H9 (cell line): ENCODE measurements around the gene CKLF. TPM values are rescaled to one million over a fixed set of nuclear protein-coding genes. Genes with fewer than 3 reads are reported as not detected.

ENCODE experiments used
- DNase-seq: peaks from one replicate; pipeline ENCODE4 v3.0.0-alpha.2; 2017
- H2AFZ ChIP-seq: one replicate; pipeline ENCODE4 v1.6.1; 2013; ENCODE audit warnings: mild to moderate bottlenecking, low read length, control low read depth, moderate library complexity
- H2AK5ac ChIP-seq: 2 replicates; pipeline ENCODE4 v1.6.1; 2013; ENCODE audit warnings: low read length, control low read depth, mixed read lengths; ENCODE audit not compliant: insufficient read length
- H2BK120ac ChIP-seq: one replicate; pipeline ENCODE4 v1.6.1; 2013; ENCODE audit warnings: low read depth, mild to moderate bottlenecking, low read length, control low read depth, inconsistent platforms; ENCODE audit not compliant: poor library complexity, severe bottlenecking
- H2BK12ac ChIP-seq: 2 replicates; pipeline ENCODE4 v1.6.1; 2013; ENCODE audit warnings: low read length, control low read depth, mixed read lengths, low read depth; ENCODE audit not compliant: insufficient read length
- H2BK15ac ChIP-seq: 2 replicates; pipeline ENCODE4 v1.6.1; 2013; ENCODE audit warnings: low read depth, low read length, control low read depth
- H2BK20ac ChIP-seq: one replicate; pipeline ENCODE4 v1.6.1; 2013; ENCODE audit warnings: low read depth, mild to moderate bottlenecking, low read length, control low read depth, inconsistent platforms; ENCODE audit not compliant: poor library complexity, severe bottlenecking
- H2BK5ac ChIP-seq: 2 replicates; pipeline ENCODE4 v1.6.1; 2013; ENCODE audit warnings: low read length, control low read depth, mixed read lengths; ENCODE audit not compliant: insufficient read length
- H3K14ac ChIP-seq: 2 replicates; pipeline ENCODE4 v1.6.1; 2013; ENCODE audit warnings: low read length, control low read depth; ENCODE audit not compliant: insufficient read depth
- H3K18ac ChIP-seq: 2 replicates; pipeline ENCODE4 v1.6.1; 2013; ENCODE audit warnings: low read depth, mild to moderate bottlenecking, mixed read lengths, low read length, control low read depth; ENCODE audit not compliant: insufficient read length
- H3K23ac ChIP-seq: 2 replicates; pipeline ENCODE4 v1.6.1; 2013; ENCODE audit warnings: low read length, control low read depth, mixed read lengths, low read depth; ENCODE audit not compliant: insufficient read length
- H3K23me2 ChIP-seq: 2 replicates; pipeline ENCODE4 v1.6.1; 2013; ENCODE audit warnings: low read depth, mild to moderate bottlenecking, mixed read lengths, low read length, control low read depth; ENCODE audit not compliant: insufficient read length, poor library complexity, severe bottlenecking
- H3K27ac ChIP-seq: 2 replicates; pipeline ENCODE4 v1.5.1; 2013; ENCODE audit warnings: low read length, control low read depth, mixed read lengths, low read depth; ENCODE audit not compliant: insufficient read length
- H3K27me3 ChIP-seq: 2 replicates; pipeline ENCODE4 v1.6.1; 2013; ENCODE audit warnings: low read length, control low read depth, inconsistent platforms; ENCODE audit not compliant: insufficient read depth
- H3K4ac ChIP-seq: 2 replicates; pipeline ENCODE4 v1.6.1; 2013; ENCODE audit warnings: low read depth, mild to moderate bottlenecking, control low read depth, inconsistent platforms, low read length, moderate library complexity
- H3K4me1 ChIP-seq: 2 replicates; pipeline ENCODE4 v1.6.1; 2013; ENCODE audit warnings: low read length, control low read depth, inconsistent platforms; ENCODE audit not compliant: insufficient read depth
- H3K4me2 ChIP-seq: 2 replicates; pipeline ENCODE4 v1.6.1; 2013; ENCODE audit warnings: low read length, control low read depth, mixed read lengths; ENCODE audit not compliant: insufficient read length, insufficient read depth
- H3K56ac ChIP-seq: 2 replicates; pipeline ENCODE4 v1.6.1; 2013; ENCODE audit warnings: low read depth, mild to moderate bottlenecking, mixed read lengths, low read length, control low read depth; ENCODE audit not compliant: insufficient read length
- H3K79me1 ChIP-seq: 2 replicates; pipeline ENCODE4 v1.6.1; 2013; ENCODE audit warnings: low read depth, mild to moderate bottlenecking, moderate library complexity, low read length, control low read depth, inconsistent platforms; ENCODE audit not compliant: insufficient read depth, poor library complexity, severe bottlenecking
- H3K79me2 ChIP-seq: 2 replicates; pipeline ENCODE4 v1.6.1; 2013; ENCODE audit warnings: low read length, control low read depth, inconsistent platforms; ENCODE audit not compliant: insufficient read depth
- H3K9ac ChIP-seq: 2 replicates; pipeline ENCODE4 v1.6.1; 2013; ENCODE audit warnings: low read length, control low read depth, mixed read lengths; ENCODE audit not compliant: insufficient read length; ENCODE audit errors: extremely low read depth
- H3K9me3 ChIP-seq: one replicate; pipeline ENCODE4 v1.6.1; 2013; ENCODE audit warnings: low read depth, low read length, inconsistent platforms; ENCODE audit not compliant: control insufficient read depth
- H3T11ph ChIP-seq: one replicate; pipeline ENCODE4 v1.6.1; 2013; ENCODE audit warnings: mild to moderate bottlenecking, low read length, control low read depth, inconsistent platforms
- H4K20me1 ChIP-seq: one replicate; pipeline ENCODE4 v1.6.1; 2013; ENCODE audit not compliant: control insufficient read depth, insufficient read length, insufficient read depth
- H4K5ac ChIP-seq: 2 replicates; pipeline ENCODE4 v1.6.1; 2013; ENCODE audit warnings: low read depth, mild to moderate bottlenecking, mixed read lengths, low read length, control low read depth; ENCODE audit not compliant: insufficient read length
- H4K8ac ChIP-seq: replicated peaks from 2 replicates; pipeline ENCODE4 v1.6.1; 2013; ENCODE audit warnings: low read length, control low read depth, mixed read lengths, low read depth; ENCODE audit not compliant: insufficient read length
- H4K91ac ChIP-seq: 2 replicates; pipeline ENCODE4 v1.6.1; 2013; ENCODE audit warnings: low read depth, mild to moderate bottlenecking, moderate library complexity, mixed read lengths, low read length, control low read depth; ENCODE audit not compliant: insufficient read length
- H3K27ac Mint-ChIP-seq, 3 experiments: 2 replicates in 2 of 3; 3 replicates in 1 of 3; pipeline ENCODE4 v1.8.0; 2020 to 2021; ENCODE audit warnings: mixed read lengths in 3 of 3, mild to moderate bottlenecking in 1 of 3, moderate library complexity in 1 of 3
- H3K27me3 Mint-ChIP-seq: 2 replicates; pipeline ENCODE4 v1.8.0; 2021; ENCODE audit warnings: low read depth, mild to moderate bottlenecking, moderate library complexity, mixed read lengths
- H3K36me3 Mint-ChIP-seq, 3 experiments: 2 replicates in 2 of 3; 3 replicates in 1 of 3; pipeline ENCODE4 v1.8.0; 2020 to 2021; ENCODE audit warnings: low read depth in 3 of 3, mixed read lengths in 3 of 3; ENCODE audit not compliant: insufficient read depth in 1 of 3
- H3K4me1 Mint-ChIP-seq, 2 experiments: 2 replicates each; pipeline ENCODE4 v1.8.0; 2020; ENCODE audit warnings: mixed read lengths in 2 of 2
- H3K4me3 Mint-ChIP-seq, 2 experiments: 2 replicates in 1 of 2; 3 replicates in 1 of 2; pipeline ENCODE4 v1.8.0; 2020 to 2021; ENCODE audit warnings: mild to moderate bottlenecking in 2 of 2, mixed read lengths in 2 of 2, moderate library complexity in 1 of 2
- H3K9me3 Mint-ChIP-seq, 2 experiments: 2 replicates in 1 of 2; 3 replicates in 1 of 2; pipeline ENCODE4 v1.8.0; 2020; ENCODE audit warnings: mild to moderate bottlenecking in 2 of 2, mixed read lengths in 2 of 2, moderate library complexity in 1 of 2
- CTCF ChIP-seq: fragments of 200-600 bp; sonication (generic); conservative IDR thresholded peaks from 3 replicates; pipeline ENCODE4 v1.8.0; 2021; ENCODE audit warnings: antibody characterized with exemption, mild to moderate bottlenecking
- WGBS: extraction: QIAGEN DNeasy Blood & Tissue Kit; methylation state at CpG from one replicate; pipeline ENCODE4 v1.1.7; 2013; ENCODE audit warnings: missing lambda C conversion rate, low lambda C conversion rate, mixed read lengths; ENCODE audit not compliant: insufficient read length; ENCODE audit errors: extremely low coverage; 5-methylcytosine and 5-hydroxymethylcytosine counted together
- total RNA-seq: library from RNA; stranded (reverse); gene quantifications from 2 replicates; pipeline ENCODE4 v1.2.1, GENCODE V29; 2021

CKLF gene
- total RNA-seq, 1 experiment from 2014 or later = 23.1 TPM

- no peak overlapping the region for H3K23ac ChIP-seq
- DNase-seq = no peak
- H3K14ac ChIP-seq = peak overlapping the region; percentile 95
- H3K27me3 ChIP-seq = no peaks in the 10 kb centered on the region; the same call in 1 of the 2 replicates
- H4K20me1 ChIP-seq = no peaks in the 10 kb centered on the region
- H3K9me3 ChIP-seq = no peaks in the 10 kb centered on the region
- H3T11ph ChIP-seq = no peak overlapping the region
- Mint-ChIP-seq H3K4me1 (peaks cover 13 to 19% of the 10 kb centered on the region in 2 experiments), H3K27me3 (peaks cover 19% of the 10 kb centered on the region), H3K4me3 (peak overlapping the region; percentile 66 to 70), H3K9me3 (peaks cover 3 to 5% of the 10 kb centered on the region in 2 experiments; a peak in 2 of 5 replicates), H3K36me3 (peaks cover 2 to 13% (median 4%) of the 10 kb centered on the region in 3 experiments; a peak in 5 of 7 replicates), H3K27ac (no peak overlapping the region; a peak in 1 of 7 replicates)
- peak overlapping the region; percentile 96 for H3K18ac ChIP-seq
- H2AFZ ChIP-seq = no peak overlapping the region
- no peak overlapping the region for H3K27ac ChIP-seq
- no peaks in the 10 kb centered on the region for H3K4me1 ChIP-seq
- no CpG with 5 or more reads among the region's 8 CpGs for WGBS
- no peak for TF ChIP-seq CTCF
- peak overlapping the region; percentile 52 for H4K8ac ChIP-seq
- H2BK12ac ChIP-seq = no peak overlapping the region
- no peak overlapping the region for H3K56ac ChIP-seq
- H3K79me1 ChIP-seq = no peaks in the 10 kb centered on the region
- H3K4ac ChIP-seq = no peak overlapping the region
- H3K9ac ChIP-seq = peak overlapping the region; percentile 59
- peaks cover 12% of the 10 kb centered on the region for H3K23me2 ChIP-seq
- H4K91ac ChIP-seq = no peak overlapping the region
- no peak overlapping the region for H2BK120ac ChIP-seq
- H2BK5ac ChIP-seq = no peak overlapping the region
- H2BK15ac ChIP-seq = no peak overlapping the region
- H4K5ac ChIP-seq = no peak overlapping the region
- peak overlapping the region; percentile 69 for H3K4me2 ChIP-seq
- H2BK20ac ChIP-seq = no peak overlapping the region
- no peaks in the 10 kb centered on the region for H3K79me2 ChIP-seq
- no peak overlapping the region for H2AK5ac ChIP-seq
Observed at GRCh38 chr16:66551788-66552285, 539 bp upstream of the CKLF start.
